Right kidney (tissue), 1 donor: Measurements from ENCODE around the gene VCP.

Experiments
- DNase-seq: peaks from one replicate; pipeline ENCODE4 v3.0.0-alpha.2; 2016

VCP gene

GRCh38 chr9:35105126-35105525, 32.7 kb upstream of the VCP start:
- no peak for DNase-seq

DNA sequence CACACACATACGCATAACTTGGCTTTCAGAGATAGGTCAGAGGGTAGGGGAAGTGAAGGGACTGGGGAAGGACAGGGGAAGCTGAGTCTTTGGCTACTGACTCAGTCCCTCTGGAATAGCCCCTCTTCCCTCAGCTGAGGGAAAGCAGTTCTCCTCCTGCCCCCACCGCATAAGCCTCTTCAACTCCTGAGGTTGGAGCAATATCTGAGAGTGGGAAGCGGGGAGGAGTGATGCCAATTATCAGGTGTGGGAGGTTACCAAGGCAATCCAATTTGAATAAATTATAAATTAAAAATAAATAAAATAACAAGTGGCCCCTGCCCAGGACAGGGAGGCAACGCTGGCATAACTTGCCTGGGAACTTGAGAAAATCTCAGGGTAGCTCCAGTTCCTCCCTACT, 32.2 kb upstream of the VCP start:
- no peak for DNase-seq

DNA sequence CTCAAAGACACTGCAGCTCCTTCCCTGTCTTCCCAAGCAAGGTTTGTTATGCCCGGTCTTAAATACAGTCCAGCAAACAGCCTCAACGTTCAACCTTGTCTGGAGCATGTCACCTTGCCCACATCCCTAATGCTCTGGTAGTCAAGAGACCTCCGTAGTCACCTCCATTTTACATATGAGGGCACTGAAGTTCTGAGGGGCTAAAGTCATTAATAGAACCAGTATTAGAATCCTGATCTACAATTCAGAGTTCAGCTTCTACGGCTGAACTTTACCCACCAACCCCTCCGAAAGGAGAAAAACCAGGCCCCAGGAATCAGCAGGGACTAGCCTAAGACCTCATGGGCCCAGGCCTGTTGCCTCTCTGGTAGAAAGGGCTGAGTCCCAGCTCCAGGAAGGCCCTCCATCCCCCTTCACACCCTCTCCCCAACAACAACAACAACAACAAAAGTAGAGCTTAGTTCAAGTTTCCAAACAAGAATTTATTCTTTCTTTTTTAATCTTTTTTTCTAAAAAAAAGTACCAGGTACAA, 31.3 kb upstream of the VCP start:
- no peak for DNase-seq

DNA sequence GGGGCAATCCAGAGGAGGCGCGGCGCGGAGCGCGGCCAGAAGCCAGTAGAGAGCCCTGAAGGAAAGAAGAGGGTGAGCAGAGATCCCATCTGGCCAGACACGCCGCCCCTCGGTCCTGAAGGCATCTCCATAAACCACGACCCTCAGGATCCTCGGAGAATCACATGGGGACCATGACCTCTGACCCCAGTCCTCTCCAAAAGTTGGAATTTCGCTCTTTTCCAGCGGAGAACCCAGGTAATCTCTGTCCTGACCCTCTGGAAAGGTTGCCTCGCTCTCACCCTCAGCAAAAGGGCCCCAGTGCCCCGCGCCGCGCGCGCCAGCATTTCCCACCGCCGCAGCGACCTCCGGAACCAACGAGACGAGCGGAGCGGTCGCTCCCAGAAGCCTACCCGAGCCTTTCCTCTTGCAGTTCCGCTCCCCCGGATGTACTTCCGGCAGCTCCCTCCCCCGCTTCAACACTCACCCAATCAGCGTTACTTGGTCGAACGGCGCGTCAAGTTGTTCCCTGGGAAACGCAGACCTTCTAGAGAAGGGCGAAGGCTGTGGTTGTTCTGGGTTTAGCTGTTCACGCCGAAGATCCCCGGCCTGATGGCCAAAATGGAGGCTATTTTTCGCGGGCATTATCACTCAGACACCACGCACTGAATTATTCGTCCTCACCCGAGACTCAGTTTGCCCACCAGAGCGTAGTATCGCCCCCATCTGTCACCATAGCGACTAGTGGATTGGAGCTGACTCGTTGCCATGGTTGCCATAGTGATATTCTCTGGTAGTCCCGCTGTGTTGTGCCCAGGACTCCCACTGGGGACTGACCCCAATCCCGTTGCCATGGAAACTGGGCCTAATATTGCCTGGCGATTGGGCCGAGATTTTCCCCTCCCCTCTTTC, 30.6 kb upstream of the VCP start, which contains the start of gene STOML2:
Gene STOML2 (minus strand): TSS at position 363 of the 891 bp plus-strand sequence. CDS start 37 bp downstream, at position 326.
- DNase-seq: peak; percentile 87

- DNase-seq: no peak
Measured at GRCh38 chr9:35102465-35102768, 30.0 kb upstream of the VCP start.

GRCh38 chr9:35097573-35097972, 25.1 kb upstream of the VCP start:
- no peak for DNase-seq

DNA sequence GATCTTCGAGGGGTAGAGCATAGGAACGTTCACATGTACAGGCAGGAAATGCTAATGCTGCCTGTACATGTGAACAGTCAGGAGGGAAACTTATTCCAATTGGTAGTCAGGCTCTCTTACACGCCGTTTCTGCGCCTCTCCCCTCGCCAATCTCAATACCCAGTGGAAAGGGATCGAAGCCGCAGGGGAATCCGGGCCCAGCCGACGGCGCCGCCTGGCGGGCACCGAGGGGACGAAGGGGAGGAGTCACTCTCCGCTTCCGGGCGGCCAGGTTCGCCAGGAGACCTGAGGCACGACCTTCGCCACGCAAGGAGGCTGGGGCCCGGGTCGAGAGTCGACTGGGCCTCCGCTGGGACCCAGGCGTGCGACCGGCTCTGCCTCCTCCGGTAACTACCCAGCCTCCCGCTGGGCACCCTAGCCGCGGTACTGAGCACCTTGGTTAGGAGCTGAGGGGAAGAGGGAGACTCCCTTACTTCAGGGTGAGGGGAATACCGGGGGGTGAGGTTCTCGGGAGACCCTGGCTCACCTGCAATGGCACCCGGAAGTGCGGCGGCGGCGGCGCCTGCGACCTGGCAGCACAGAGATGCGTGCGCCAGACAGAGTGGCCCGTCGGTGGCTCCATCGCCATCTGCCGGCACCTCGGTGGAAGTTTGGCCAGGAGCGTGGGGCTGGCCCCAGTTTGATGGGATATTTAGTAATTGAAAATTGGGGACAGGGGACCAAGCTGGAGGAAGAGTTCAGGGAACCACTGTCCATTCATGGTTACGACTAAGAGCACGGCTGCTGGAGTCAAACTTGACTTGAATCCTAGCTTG, 23.8 kb upstream of the VCP start, which contains the start of gene PIGO:
Gene PIGO (minus strand): TSS at position 557 of the 815 bp plus-strand sequence. CDS start 1,026 bp downstream, outside the sequence.
- DNase-seq: peak; percentile 95

- no peak for DNase-seq
Measured at GRCh38 chr9:35091536-35091935, 19.1 kb upstream of the VCP start.

DNA sequence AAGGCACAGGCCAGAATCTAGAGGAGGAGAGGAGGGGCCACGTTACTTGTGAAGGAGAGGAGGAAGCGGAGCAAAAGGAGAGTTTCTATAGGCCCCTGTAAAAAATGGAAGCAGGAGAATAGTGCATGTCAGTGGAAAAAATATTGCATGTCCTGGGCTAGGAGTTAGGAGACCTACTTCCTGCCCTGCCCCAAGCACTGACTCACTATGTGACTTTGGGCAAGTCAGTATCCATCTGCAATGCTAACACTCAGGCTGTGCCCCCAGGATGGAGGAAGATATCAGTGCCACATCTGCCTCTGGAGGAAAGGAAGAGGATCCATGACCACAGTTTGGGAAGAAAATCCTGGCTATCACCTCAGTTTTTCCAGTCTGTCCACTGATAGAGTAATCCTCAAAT, 17.0 kb upstream of the VCP start:
- no peak for DNase-seq

GRCh38 chr9:35085078-35085477, 12.7 kb upstream of the VCP start:
- no peak for DNase-seq

DNA sequence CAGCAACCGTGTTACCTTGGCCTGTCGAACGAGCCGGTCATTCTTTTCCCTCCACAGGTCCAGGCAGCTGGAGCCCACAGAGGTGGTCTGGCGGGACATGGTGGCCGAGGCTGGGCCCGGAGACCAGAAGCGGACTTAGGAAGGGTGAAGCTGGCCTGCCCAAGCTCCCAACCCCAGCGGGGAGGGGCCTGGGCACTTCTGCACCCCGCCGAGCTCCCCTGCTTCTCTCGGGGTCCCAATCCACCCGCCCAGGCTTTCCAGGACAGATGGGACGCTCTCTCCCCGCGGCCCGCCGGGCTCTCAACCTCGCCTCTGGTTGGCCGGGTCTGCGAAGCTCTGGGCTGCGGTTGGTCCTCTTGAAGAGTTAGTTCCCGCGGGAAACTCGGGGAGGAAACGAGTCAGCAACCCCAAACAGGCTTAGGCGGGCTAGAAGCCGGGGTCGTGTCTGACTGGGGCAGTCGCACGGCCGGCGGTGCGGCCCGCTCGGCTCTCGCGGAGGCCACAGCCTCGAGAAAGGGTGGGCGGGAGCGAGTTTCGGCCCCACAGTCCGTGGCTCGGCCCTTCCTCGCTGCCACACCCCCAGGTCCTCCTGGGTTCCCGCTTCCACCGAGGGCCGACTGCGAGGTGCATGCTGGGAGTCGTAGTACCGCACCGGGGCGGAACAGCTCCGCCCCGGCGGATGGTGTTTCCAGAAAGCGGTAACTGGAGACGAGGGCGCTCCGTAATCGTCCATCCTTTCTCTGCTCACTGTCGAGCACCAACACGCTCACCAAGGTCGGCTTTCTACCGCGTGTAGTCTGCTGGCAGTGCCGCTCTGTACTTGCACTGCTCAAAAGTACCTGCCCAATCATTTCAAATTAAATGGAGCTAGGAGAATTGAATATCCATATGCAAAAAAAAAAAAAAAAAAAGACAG, 7.3 kb upstream of the VCP start, which contains the start of gene FANCG:
Gene FANCG (minus strand): TSS at position 517 of the 916 bp plus-strand sequence. CDS start 418 bp downstream, at position 99.
- DNase-seq: peak; percentile 99

- DNase-seq: no peak
Measured at GRCh38 chr9:35079041-35079425, 6.6 kb upstream of the VCP start.

GRCh38 chr9:35078066-35078465, 5.6 kb upstream of the VCP start:
- no peak for DNase-seq

GRCh38 chr9:35076848-35077247, 4.4 kb upstream of the VCP start:
- DNase-seq: no peak

- no peak for DNase-seq
Measured at GRCh38 chr9:35075358-35075757, 2.9 kb upstream of the VCP start.

DNA sequence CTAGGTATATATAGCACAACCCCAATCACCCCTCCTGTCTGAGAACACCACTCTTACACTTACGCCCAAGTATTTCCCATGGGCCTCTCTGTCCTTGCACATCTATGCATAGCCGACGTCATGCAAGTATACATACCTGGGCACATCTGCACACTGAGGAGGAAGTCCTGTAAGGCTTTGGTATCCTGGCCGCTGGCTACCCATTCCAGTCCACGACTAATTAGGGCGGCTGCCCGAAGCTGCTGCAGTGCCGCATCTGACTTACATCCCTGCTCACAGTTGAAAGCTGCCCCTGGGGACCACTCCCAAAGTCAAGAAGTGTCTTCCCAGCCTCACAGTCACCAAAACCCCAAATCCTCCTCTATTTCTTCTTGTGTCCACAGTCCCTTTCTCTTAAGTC, 2.4 kb upstream of the VCP start:
- no peak for DNase-seq

GRCh38 chr9:35074141-35074540, 1.7 kb upstream of the VCP start:
- DNase-seq: no peak

- DNase-seq: no peak
Measured at GRCh38 chr9:35073279-35073612, 821 bp upstream of the VCP start.

- DNase-seq: peak; percentile 98
Measured at GRCh38 chr9:35071814-35072460, 488 bp downstream of the VCP start.

- no peak for DNase-seq
Measured at GRCh38 chr9:35070823-35071813, 1.3 kb downstream of the VCP start.
